ENCODE results near the gene KRT31. TPM values are rescaled to one million over a fixed set of nuclear protein-coding genes. Genes with fewer than 3 reads are reported as not detected.
"Not testable (repeated sequence)": the region's sequence is repeated elsewhere in the genome, so short reads cannot be mapped to it uniquely, and the experiment has no call there.

KRT31 gene
- total and polyA plus RNA-seq, 2 donors (not counting 1 experiment from before 2014, with no cell fraction given), result not detected

- no peaks in the 10 kb centered on the region for H3K9me3 ChIP-seq (ENCODE audit: control insufficient read depth, insufficient read depth, low read depth, low read length)
- H3K79me2 ChIP-seq (ENCODE audit: control insufficient read depth, insufficient read depth, low read length), result no peaks in the 10 kb centered on the region
- H3K9ac ChIP-seq (ENCODE audit: insufficient read depth, low read length), result no peak overlapping the region
- H3K27me3 ChIP-seq (ENCODE audit: control insufficient read depth, insufficient read depth, low read length), result no peaks in the 10 kb centered on the region
- TF ChIP-seq EZH2 (IDR thresholded peaks at IDR 0.05; ENCODE audit: low read length, missing control alignments) (no peak), CTCF (conservative IDR thresholded peaks at IDR 0.05 in 1 of 2, IDR thresholded peaks at IDR 0.05 in 1 of 2; ENCODE audit: low read depth in 1 of 2, low read length in 2 of 2) (no peak)
- H3K36me3 ChIP-seq (ENCODE audit: control insufficient read depth, insufficient read depth, low read length), result no peaks in the 10 kb centered on the region
- no peak for DNase-seq (ENCODE audit: low read depth in 2 of 2)
- no peak overlapping the region for H3K27ac ChIP-seq (ENCODE audit: insufficient read depth, low read length)
- H3K4me1 ChIP-seq (ENCODE audit: control insufficient read depth, extremely low read depth, insufficient read depth, low read length), result no peaks in the 10 kb centered on the region
- H2AFZ ChIP-seq (ENCODE audit: low read length), result no peak overlapping the region
- no peak overlapping the region for H3K4me2 ChIP-seq (ENCODE audit: extremely low read depth, insufficient read depth, low read length)
- H3K4me3 ChIP-seq (replicated peaks in 1 of 4; ENCODE audit: control extremely low read depth in 1 of 4, insufficient read depth in 1 of 4, low read depth in 3 of 4, low read length in 4 of 4), result no peak overlapping the region
- H4K20me1 ChIP-seq (ENCODE audit: control insufficient read depth, extremely low read depth, insufficient read depth, low read length), result no peaks in the 10 kb centered on the region
Measured at GRCh38 chr17:41396340-41396739, 1.1 kb downstream of the KRT31 start.

- no peak overlapping the region for H3K27ac ChIP-seq (ENCODE audit: insufficient read depth, low read length)
- H2AFZ ChIP-seq (ENCODE audit: low read length), result no peak overlapping the region
- no peaks in the 10 kb centered on the region for H3K79me2 ChIP-seq (ENCODE audit: control insufficient read depth, insufficient read depth, low read length)
- DNase-seq (ENCODE audit: low read depth in 2 of 2), result no peak
- no peaks in the 10 kb centered on the region for H3K4me1 ChIP-seq (ENCODE audit: control insufficient read depth, extremely low read depth, insufficient read depth, low read length)
- H3K4me3 ChIP-seq (replicated peaks in 1 of 4; ENCODE audit: control extremely low read depth in 1 of 4, insufficient read depth in 1 of 4, low read depth in 3 of 4, low read length in 4 of 4), result no peak overlapping the region
- no peaks in the 10 kb centered on the region for H3K9me3 ChIP-seq (ENCODE audit: control insufficient read depth, insufficient read depth, low read depth, low read length)
- TF ChIP-seq CTCF (conservative IDR thresholded peaks at IDR 0.05 in 1 of 2, IDR thresholded peaks at IDR 0.05 in 1 of 2; ENCODE audit: low read depth in 1 of 2, low read length in 2 of 2) (no peak), EZH2 (IDR thresholded peaks at IDR 0.05; ENCODE audit: low read length, missing control alignments) (no peak)
- no peaks in the 10 kb centered on the region for H3K36me3 ChIP-seq (ENCODE audit: control insufficient read depth, insufficient read depth, low read length)
- H3K27me3 ChIP-seq (ENCODE audit: control insufficient read depth, insufficient read depth, low read length), result peaks cover 2% of the 10 kb centered on the region
- no peaks in the 10 kb centered on the region for H4K20me1 ChIP-seq (ENCODE audit: control insufficient read depth, extremely low read depth, insufficient read depth, low read length)
- no peak overlapping the region for H3K9ac ChIP-seq (ENCODE audit: insufficient read depth, low read length)
- H3K4me2 ChIP-seq (ENCODE audit: extremely low read depth, insufficient read depth, low read length), result no peak overlapping the region
Measured at GRCh38 chr17:41395611-41396010, 1.8 kb downstream of the KRT31 start.

GRCh38 chr17:41395044-41395443 lies 2.4 kb downstream of the KRT31 start:
- H3K9me3 ChIP-seq (ENCODE audit: control insufficient read depth, insufficient read depth, low read depth, low read length); H3K9ac ChIP-seq (ENCODE audit: insufficient read depth, low read length); H2AFZ ChIP-seq (ENCODE audit: low read length); H3K4me1 ChIP-seq (ENCODE audit: control insufficient read depth, extremely low read depth, insufficient read depth, low read length); H3K4me2 ChIP-seq (ENCODE audit: extremely low read depth, insufficient read depth, low read length); DNase-seq (ENCODE audit: low read depth in 2 of 2); H4K20me1 ChIP-seq (ENCODE audit: control insufficient read depth, extremely low read depth, insufficient read depth, low read length); H3K4me3 ChIP-seq (replicated peaks in 1 of 4; ENCODE audit: control extremely low read depth in 1 of 4, insufficient read depth in 1 of 4, low read depth in 3 of 4, low read length in 4 of 4); H3K79me2 ChIP-seq (ENCODE audit: control insufficient read depth, insufficient read depth, low read length); H3K27ac ChIP-seq (ENCODE audit: insufficient read depth, low read length); H3K27me3 ChIP-seq (ENCODE audit: control insufficient read depth, insufficient read depth, low read length); H3K36me3 ChIP-seq (ENCODE audit: control insufficient read depth, insufficient read depth, low read length): not testable (repeated sequence)
